ENCODE measurements around the gene PLOD2. TPM values are rescaled to one million over a fixed set of nuclear protein-coding genes. Genes with fewer than 3 reads are reported as not detected.
A peak's percentile ranks its signal among the peaks of the same experiment; 100 is the strongest.

PLOD2 gene
- total and polyA plus RNA-seq, 2 experiments from 2014 or later: 300 to 306 TPM

DNA sequence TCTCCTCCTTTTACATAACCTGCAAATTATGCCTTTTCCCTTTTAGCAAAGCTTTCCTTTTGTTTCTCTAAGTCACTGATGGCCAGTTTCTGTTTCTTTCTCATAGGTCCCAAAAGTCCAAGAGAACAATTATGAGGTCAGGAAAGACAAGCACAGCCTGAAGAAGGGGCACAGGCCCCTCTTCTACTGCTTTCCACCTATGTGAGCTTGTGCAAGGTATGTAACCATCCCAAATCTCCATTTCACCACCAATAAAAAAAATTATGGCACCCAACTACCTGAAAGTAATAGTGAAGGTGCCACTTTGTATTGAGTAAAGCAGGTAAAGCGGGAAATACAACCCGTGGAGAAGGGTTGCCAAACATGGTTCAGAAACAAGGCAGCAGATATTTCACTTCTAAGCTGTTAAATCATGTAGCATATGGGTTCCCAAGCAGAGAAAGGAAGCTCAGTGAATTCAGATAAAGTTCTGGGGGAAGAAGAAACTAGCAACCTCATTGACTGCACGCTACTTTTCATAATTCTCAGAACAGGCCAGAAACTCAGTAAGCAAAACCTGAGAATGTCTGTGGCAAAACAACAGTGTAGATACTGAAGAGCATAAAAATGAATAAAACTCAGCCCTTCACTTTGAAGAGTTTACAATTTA, 4.2 kb downstream of the PLOD2 start:
- Histone ChIP-seq H4K20me1 (ENCODE audit: insufficient read depth) (peaks cover 8% of the 10 kb centered on the region), H3K4me2 (ENCODE audit: unreplicated experiment) (peak overlapping the region; percentile 98), H3K4me3 (peak overlapping the region; percentile 95), H3K9me2 (ENCODE audit: insufficient read depth) (no peaks in the 10 kb centered on the region), H3K27ac (peak overlapping the region; percentile 8; the same call in 1 of the 2 replicates), H3K27me3 (replicated peaks; ENCODE audit: insufficient read depth) (no peaks in the 10 kb centered on the region), H3K36me3 (ENCODE audit: low read depth) (0 out of 2 replicates have a peak, but pooled peaks cover 7% of the 10 kb centered on the region), H3F3A (ENCODE audit: insufficient read depth) (peaks cover 40% of the 10 kb centered on the region), H3K9ac (peak overlapping the region; percentile 90), H3K79me2 (ENCODE audit: insufficient read depth) (peaks cover 93% of the 10 kb centered on the region), H3K4me1 (ENCODE audit: insufficient read depth) (peaks cover 33% of the 10 kb centered on the region), H3K9me3 (ENCODE audit: low read depth) (no peaks in the 10 kb centered on the region), H2AFZ (no peak overlapping the region)
- in situ Hi-C loops (cut with MboI): loop anchor here (25.0 kb wide), 1 partner anchor 369 kb away; no protein-coding TSS in a partner anchor
- WGBS, 2 experiments (ENCODE audit: low coverage in 1 of 2, low lambda C conversion rate in 2 of 2, missing lambda C conversion rate in 2 of 2): 80 to 90% methylated on average over 3 of the region's 3 CpGs
- DNase-seq: no peak
- TF ChIP-seq EZH2 (IDR thresholded peaks at IDR 0.05; ENCODE audit: insufficient read depth, poor library complexity, severe bottlenecking): no peak
- no peak for TF ChIP-seq EZH2phosphoT487 (IDR thresholded peaks at IDR 0.05; ENCODE audit: insufficient read depth, low read depth)

DNA sequence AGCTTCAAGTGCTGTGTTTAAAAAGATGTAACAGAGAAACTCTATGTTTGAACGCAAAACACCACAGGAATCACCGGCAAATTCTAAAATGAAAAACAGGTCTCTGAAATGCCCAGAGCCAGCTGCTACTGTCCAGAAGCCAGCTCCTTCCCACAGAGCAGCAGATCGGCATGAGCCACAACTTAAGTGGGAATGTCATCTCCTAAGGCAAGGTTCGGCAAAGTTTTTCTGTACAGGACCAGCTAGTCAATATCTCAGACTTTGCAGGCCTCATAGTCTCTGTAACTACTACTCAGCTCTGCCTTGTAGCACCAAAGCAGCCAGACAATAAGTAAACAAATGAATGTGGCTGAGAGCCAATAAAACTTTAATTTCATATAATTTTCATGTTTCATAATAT, 4.9 kb downstream of the PLOD2 start:
- Histone ChIP-seq H3K9ac (peak overlapping the region; percentile 90), H3F3A (ENCODE audit: insufficient read depth) (peaks cover 42% of the 10 kb centered on the region), H3K27me3 (replicated peaks; ENCODE audit: insufficient read depth) (no peaks in the 10 kb centered on the region), H3K9me2 (ENCODE audit: insufficient read depth) (no peaks in the 10 kb centered on the region), H3K4me1 (ENCODE audit: insufficient read depth) (peaks cover 32% of the 10 kb centered on the region), H4K20me1 (ENCODE audit: insufficient read depth) (peaks cover 8% of the 10 kb centered on the region), H3K4me2 (ENCODE audit: unreplicated experiment) (peak overlapping the region; percentile 98), H3K9me3 (ENCODE audit: low read depth) (no peaks in the 10 kb centered on the region), H3K4me3 (peak overlapping the region; percentile 95), H3K79me2 (ENCODE audit: insufficient read depth) (peaks cover 97% of the 10 kb centered on the region), H2AFZ (peak overlapping the region; percentile 0; the same call in 1 of the 2 replicates), H3K36me3 (ENCODE audit: low read depth) (peaks cover 14% of the 10 kb centered on the region), H3K27ac (peak overlapping the region; percentile 8; the same call in 1 of the 2 replicates)
- in situ Hi-C loops (cut with MboI): loop anchor here (25.0 kb wide), 1 partner anchor 369 kb away; no protein-coding TSS in a partner anchor
- WGBS, 2 experiments (ENCODE audit: low coverage in 1 of 2, low lambda C conversion rate in 2 of 2, missing lambda C conversion rate in 2 of 2): 5 to 6% methylated on average over 4 of the region's 4 CpGs
- no peak for TF ChIP-seq EZH2 (IDR thresholded peaks at IDR 0.05; ENCODE audit: insufficient read depth, poor library complexity, severe bottlenecking)
- TF ChIP-seq EZH2phosphoT487 (IDR thresholded peaks at IDR 0.05; ENCODE audit: insufficient read depth, low read depth): no peak
- peak; percentile 76 for DNase-seq

DNA sequence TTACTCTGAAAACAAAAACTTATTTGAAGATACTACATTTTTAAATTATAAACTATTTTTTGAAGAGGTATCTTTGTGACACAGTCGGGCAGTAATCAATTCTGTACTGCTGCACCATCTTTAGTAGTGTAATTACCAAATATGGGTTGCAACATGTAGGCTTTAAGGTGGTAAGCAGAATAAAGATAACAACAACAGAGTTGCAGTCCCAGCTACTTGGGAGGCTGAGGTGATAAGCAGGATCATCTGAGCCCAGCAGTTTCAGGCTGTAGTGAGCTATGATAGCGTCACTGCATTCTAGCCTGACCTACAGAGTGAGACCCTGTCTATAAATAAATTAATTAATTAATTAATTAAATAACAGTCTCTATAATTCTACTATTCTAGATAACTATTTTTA, 6.0 kb downstream of the PLOD2 start:
- Histone ChIP-seq H3K27me3 (replicated peaks; ENCODE audit: insufficient read depth) (no peaks in the 10 kb centered on the region), H3K79me2 (ENCODE audit: insufficient read depth) (peaks cover 100% of the 10 kb centered on the region), H3K27ac (no peak overlapping the region), H3F3A (ENCODE audit: insufficient read depth) (peaks cover 52% of the 10 kb centered on the region), H3K9ac (no peak overlapping the region), H3K9me2 (ENCODE audit: insufficient read depth) (no peaks in the 10 kb centered on the region), H3K36me3 (ENCODE audit: low read depth) (peaks cover 25% of the 10 kb centered on the region), H3K4me1 (ENCODE audit: insufficient read depth) (peaks cover 32% of the 10 kb centered on the region), H3K9me3 (ENCODE audit: low read depth) (no peaks in the 10 kb centered on the region), H4K20me1 (ENCODE audit: insufficient read depth) (peaks cover 8% of the 10 kb centered on the region), H3K4me2 (ENCODE audit: unreplicated experiment) (no peak overlapping the region), H2AFZ (no peak overlapping the region), H3K4me3 (no peak overlapping the region)
- 73 to 78% methylated on average over 2 of the region's 2 CpGs for WGBS, 2 experiments (ENCODE audit: low coverage in 1 of 2, low lambda C conversion rate in 2 of 2, missing lambda C conversion rate in 2 of 2)
- in situ Hi-C loops (cut with MboI): loop anchor here (25.0 kb wide), 1 partner anchor 368 kb away; no protein-coding TSS in a partner anchor
- TF ChIP-seq EZH2 (IDR thresholded peaks at IDR 0.05; ENCODE audit: insufficient read depth, poor library complexity, severe bottlenecking): no peak
- TF ChIP-seq EZH2phosphoT487 (IDR thresholded peaks at IDR 0.05; ENCODE audit: insufficient read depth, low read depth): no peak
- DNase-seq: no peak

DNA sequence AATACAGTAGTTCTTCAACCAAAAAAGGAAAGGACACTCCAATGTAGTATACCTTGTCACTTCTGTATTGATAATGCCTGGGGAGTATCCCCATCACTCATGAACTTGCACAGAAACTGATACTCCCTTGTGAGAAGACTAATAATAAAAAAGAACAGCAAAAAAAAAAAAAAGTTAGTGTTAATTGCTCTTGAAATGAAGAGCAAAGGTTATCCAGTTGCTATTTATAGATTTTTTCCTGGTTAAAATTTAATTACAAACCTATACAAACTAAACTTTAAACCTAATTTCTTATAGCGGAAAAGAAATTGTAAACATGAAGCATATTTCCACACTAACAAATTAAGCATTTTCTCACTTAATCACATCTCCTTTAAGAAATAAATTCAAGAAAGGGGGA, 6.7 kb downstream of the PLOD2 start:
- H3K9me2 ChIP-seq (ENCODE audit: insufficient read depth): no peaks in the 10 kb centered on the region
- 98 to 100% methylated on average over 1 of the region's 1 CpG for WGBS, 2 experiments (ENCODE audit: low coverage in 1 of 2, low lambda C conversion rate in 2 of 2, missing lambda C conversion rate in 2 of 2)
- no peaks in the 10 kb centered on the region for H3K9me3 ChIP-seq (ENCODE audit: low read depth)
- in situ Hi-C loops (cut with MboI): loop anchor here (25.0 kb wide), 1 partner anchor 367 kb away; no protein-coding TSS in a partner anchor
- H3K27ac ChIP-seq: no peak overlapping the region
- no peaks in the 10 kb centered on the region for H3K27me3 ChIP-seq (replicated peaks; ENCODE audit: insufficient read depth)
- H3K4me1 ChIP-seq (ENCODE audit: insufficient read depth): peaks cover 33% of the 10 kb centered on the region
- no peak overlapping the region for H3K9ac ChIP-seq
- TF ChIP-seq EZH2phosphoT487 (IDR thresholded peaks at IDR 0.05; ENCODE audit: insufficient read depth, low read depth) (no peak), EZH2 (IDR thresholded peaks at IDR 0.05; ENCODE audit: insufficient read depth, poor library complexity, severe bottlenecking) (no peak)
- no peak overlapping the region for H2AFZ ChIP-seq
- no peak for DNase-seq
- peaks cover 48% of the 10 kb centered on the region for H3F3A ChIP-seq (ENCODE audit: insufficient read depth)
- H3K79me2 ChIP-seq (ENCODE audit: insufficient read depth): peaks cover 100% of the 10 kb centered on the region
- no peak overlapping the region for H3K4me3 ChIP-seq
- H3K36me3 ChIP-seq (ENCODE audit: low read depth): peaks cover 28% of the 10 kb centered on the region
- no peak overlapping the region for H3K4me2 ChIP-seq (ENCODE audit: unreplicated experiment)
- H4K20me1 ChIP-seq (ENCODE audit: insufficient read depth): peaks cover 8% of the 10 kb centered on the region

Data from GM23248 (cell line).